Measurements from ENCODE around the gene POU2F3.

DNA sequence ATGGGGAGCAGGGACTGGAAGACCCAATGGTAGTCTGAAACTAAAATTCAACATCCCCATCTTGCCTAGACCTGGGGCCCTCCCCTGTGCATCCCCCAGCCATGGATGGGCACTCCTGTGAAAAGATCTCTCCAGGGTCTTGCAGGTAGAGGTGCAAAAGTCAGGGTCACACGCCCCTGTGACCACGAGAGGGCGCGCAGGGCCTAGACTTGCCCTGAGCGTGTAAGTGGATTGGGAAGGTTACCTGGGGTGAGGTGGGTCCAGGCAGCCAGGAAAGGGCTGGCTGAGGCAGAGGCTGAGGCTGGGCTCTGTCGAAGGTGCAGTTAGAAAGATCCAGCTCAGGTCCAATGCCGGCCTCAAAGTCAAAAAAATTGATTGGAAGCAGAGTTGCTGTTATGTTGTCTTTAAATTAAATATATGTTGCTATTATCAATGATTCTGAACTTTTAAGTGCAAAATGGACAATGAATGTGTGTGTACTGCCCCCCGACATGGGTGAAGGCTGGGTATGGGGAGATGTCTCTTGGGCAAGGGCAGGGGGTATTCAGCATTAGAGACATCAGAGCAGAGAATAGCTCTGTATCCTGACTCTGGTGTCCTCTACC, 4.8 kb upstream of the POU2F3 start:
- TF ChIP-seq, protein P1, sequence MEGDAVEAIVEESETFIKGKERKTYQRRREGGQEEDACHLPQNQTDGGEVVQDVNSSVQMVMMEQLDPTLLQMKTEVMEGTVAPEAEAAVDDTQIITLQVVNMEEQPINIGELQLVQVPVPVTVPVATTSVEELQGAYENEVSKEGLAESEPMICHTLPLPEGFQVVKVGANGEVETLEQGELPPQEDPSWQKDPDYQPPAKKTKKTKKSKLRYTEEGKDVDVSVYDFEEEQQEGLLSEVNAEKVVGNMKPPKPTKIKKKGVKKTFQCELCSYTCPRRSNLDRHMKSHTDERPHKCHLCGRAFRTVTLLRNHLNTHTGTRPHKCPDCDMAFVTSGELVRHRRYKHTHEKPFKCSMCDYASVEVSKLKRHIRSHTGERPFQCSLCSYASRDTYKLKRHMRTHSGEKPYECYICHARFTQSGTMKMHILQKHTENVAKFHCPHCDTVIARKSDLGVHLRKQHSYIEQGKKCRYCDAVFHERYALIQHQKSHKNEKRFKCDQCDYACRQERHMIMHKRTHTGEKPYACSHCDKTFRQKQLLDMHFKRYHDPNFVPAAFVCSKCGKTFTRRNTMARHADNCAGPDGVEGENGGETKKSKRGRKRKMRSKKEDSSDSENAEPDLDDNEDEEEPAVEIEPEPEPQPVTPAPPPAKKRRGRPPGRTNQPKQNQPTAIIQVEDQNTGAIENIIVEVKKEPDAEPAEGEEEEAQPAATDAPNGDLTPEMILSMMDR (IDR thresholded peaks at IDR 0.05; ENCODE audit: low read depth, low read length), result peak; percentile 96
- no peak for TF ChIP-seq EZH2phosphoT487 (IDR thresholded peaks at IDR 0.05; ENCODE audit: low read depth)
